Activated naive CD4-positive, alpha-beta T cell treated with anti-CD3 and anti-CD28 coated beads, Interleukin-2, amount 50 U/mL, for 72 hours (primary cell): ENCODE results near the gene PPFIBP2. TPM values are rescaled to one million over a fixed set of nuclear protein-coding genes. Genes with fewer than 3 reads are reported as not detected.
A peak's percentile ranks its signal among the peaks of the same experiment; 100 is the strongest.

Source experiments
- ATAC-seq, 2 donors: fragments of 150-1000 bp; cut with Tn5 transposase; 2 replicates each; pipeline ENCODE4 v1.10.0; 2021; ENCODE audit warnings: mild to moderate bottlenecking in 2 of 2, moderate library complexity in 2 of 2
- DNase-seq, 2 donors: peaks; one replicate each; pipeline ENCODE4 v3.0.0; 2021 to 2022; ENCODE audit warnings: low spot score in 2 of 2
- H3K27ac Mint-ChIP-seq, 2 donors: one replicate each; pipeline ENCODE4 v1.8.0; 2022; ENCODE audit warnings: mild to moderate bottlenecking in 2 of 2, mixed read lengths in 2 of 2
- H3K36me3 Mint-ChIP-seq, 2 donors: one replicate each; pipeline ENCODE4 v1.8.0; 2022; ENCODE audit warnings: mixed read lengths in 2 of 2
- H3K9me3 Mint-ChIP-seq, 2 donors: one replicate each; pipeline ENCODE4 v1.8.0; 2022; ENCODE audit warnings: mixed read lengths in 2 of 2
- total RNA-seq, 2 donors: library from RNA; stranded (reverse); gene quantifications; one replicate each; pipeline ENCODE4 v1.2.3, GENCODE V29; 2022

The PPFIBP2 gene
- total RNA-seq, 2 donors from 2014 or later = 13.7 to 19.9 TPM

- Mint-ChIP-seq H3K9me3 (no peaks in the 10 kb centered on the region), H3K27ac (no peak overlapping the region), H3K36me3 (peaks cover 0 to 9% of the 10 kb centered on the region in 2 donors)
- no peak for ATAC-seq
- no peak for DNase-seq
Measured at GRCh38 chr11:7555052-7555699, 41.4 kb downstream of the PPFIBP2 start.

- peaks cover 0 to 7% of the 10 kb centered on the region in 2 donors for H3K36me3 Mint-ChIP-seq
Measured at GRCh38 chr11:7558046-7558445, 44.2 kb downstream of the PPFIBP2 start.

GRCh38 chr11:7559398-7560283 is 45.8 kb downstream of the PPFIBP2 start:
- Mint-ChIP-seq H3K27ac (no peak overlapping the region), H3K36me3 (no peaks in the 10 kb centered on the region), H3K9me3 (no peaks in the 10 kb centered on the region)
- ATAC-seq = no peak
- no peak for DNase-seq

More at GRCh38 chr11:7558046-7558445, 44.2 kb downstream of the PPFIBP2 start:
- no peak overlapping the region for H3K27ac Mint-ChIP-seq
- ATAC-seq (no peak), DNase-seq (no peak)
- no peaks in the 10 kb centered on the region for H3K9me3 Mint-ChIP-seq

- no peak for DNase-seq
- ATAC-seq = no peak
- peaks cover 0 to 7% of the 10 kb centered on the region in 2 donors for H3K36me3 Mint-ChIP-seq
- H3K9me3 Mint-ChIP-seq = no peaks in the 10 kb centered on the region
- H3K27ac Mint-ChIP-seq = no peak overlapping the region
Measured at GRCh38 chr11:7561562-7561961, 47.8 kb downstream of the PPFIBP2 start.

GRCh38 chr11:7563281-7563680 is 49.5 kb downstream of the PPFIBP2 start:
- Mint-ChIP-seq H3K27ac (no peak overlapping the region), H3K36me3 (peaks cover 13 to 15% of the 10 kb centered on the region in 2 donors), H3K9me3 (peaks cover 0 to 4% of the 10 kb centered on the region in 2 donors)
- ATAC-seq (no peak), DNase-seq (no peak)

GRCh38 chr11:7564803-7565202 is 51.0 kb downstream of the PPFIBP2 start:
- Mint-ChIP-seq H3K36me3 (peaks cover 16 to 17% of the 10 kb centered on the region in 2 donors), H3K27ac (no peak overlapping the region), H3K9me3 (peaks cover 0 to 4% of the 10 kb centered on the region in 2 donors)
- DNase-seq (no peak), ATAC-seq (no peak)

GRCh38 chr11:7567311-7567710 is 53.5 kb downstream of the PPFIBP2 start:
- Mint-ChIP-seq H3K27ac (no peak overlapping the region), H3K36me3 (peaks cover 16 to 17% of the 10 kb centered on the region in 2 donors), H3K9me3 (peaks cover 0 to 4% of the 10 kb centered on the region in 2 donors)
- DNase-seq = no peak
- ATAC-seq = no peak

GRCh38 chr11:7569044-7569443 is 55.2 kb downstream of the PPFIBP2 start:
- ATAC-seq (no peak), DNase-seq (no peak)
- peaks cover 0 to 4% of the 10 kb centered on the region in 2 donors for H3K9me3 Mint-ChIP-seq
- H3K27ac Mint-ChIP-seq = peak overlapping the region in 1 of 2 donors; percentile 27
- peaks cover 16 to 17% of the 10 kb centered on the region in 2 donors for H3K36me3 Mint-ChIP-seq

- DNase-seq = no peak
- Mint-ChIP-seq H3K27ac (no peak overlapping the region), H3K9me3 (peaks cover 0 to 4% of the 10 kb centered on the region in 2 donors), H3K36me3 (peaks cover 16 to 17% of the 10 kb centered on the region in 2 donors)
- ATAC-seq = no peak
Measured at GRCh38 chr11:7570241-7570640, 56.4 kb downstream of the PPFIBP2 start.

GRCh38 chr11:7570938-7571521 is 57.2 kb downstream of the PPFIBP2 start:
- ATAC-seq (no peak), DNase-seq (no peak)
- peaks cover 0 to 4% of the 10 kb centered on the region in 2 donors for H3K9me3 Mint-ChIP-seq
- H3K36me3 Mint-ChIP-seq = peaks cover 11 to 17% of the 10 kb centered on the region in 2 donors
- no peak overlapping the region for H3K27ac Mint-ChIP-seq

- peaks cover 0 to 4% of the 10 kb centered on the region in 2 donors for H3K9me3 Mint-ChIP-seq
- no peak overlapping the region for H3K27ac Mint-ChIP-seq
- peaks cover 9 to 17% of the 10 kb centered on the region in 2 donors for H3K36me3 Mint-ChIP-seq
- DNase-seq (no peak), ATAC-seq (no peak)
Measured at GRCh38 chr11:7571640-7572000, 57.8 kb downstream of the PPFIBP2 start.

GRCh38 chr11:7572001-7572712 is 58.4 kb downstream of the PPFIBP2 start:
- Mint-ChIP-seq H3K9me3 (peaks cover 0 to 4% of the 10 kb centered on the region in 2 donors), H3K27ac (no peak overlapping the region), H3K36me3 (peaks cover 9 to 12% of the 10 kb centered on the region in 2 donors)
- DNase-seq (no peak), ATAC-seq (no peak)

- no peak for ATAC-seq
- peaks cover 3 to 5% of the 10 kb centered on the region in 2 donors for H3K36me3 Mint-ChIP-seq
- DNase-seq = no peak
- no peaks in the 10 kb centered on the region for H3K9me3 Mint-ChIP-seq
- no peak overlapping the region for H3K27ac Mint-ChIP-seq
Measured at GRCh38 chr11:7573193-7573557, 59.4 kb downstream of the PPFIBP2 start.

- no peak for ATAC-seq
- Mint-ChIP-seq H3K27ac (no peak overlapping the region), H3K9me3 (no peaks in the 10 kb centered on the region), H3K36me3 (no peaks in the 10 kb centered on the region)
- no peak for DNase-seq
Measured at GRCh38 chr11:7573558-7574296, 59.9 kb downstream of the PPFIBP2 start.

- Mint-ChIP-seq H3K9me3 (no peaks in the 10 kb centered on the region), H3K36me3 (no peaks in the 10 kb centered on the region), H3K27ac (no peak overlapping the region)
- DNase-seq (no peak), ATAC-seq (no peak)
Measured at GRCh38 chr11:7574491-7575130, 60.8 kb downstream of the PPFIBP2 start.
